HCT116 (cell line): ENCODE results near the gene ZNF543. TPM values are rescaled to one million over a fixed set of nuclear protein-coding genes. Genes with fewer than 3 reads are reported as not detected.

ENCODE experiments used
- ATAC-seq: fragments of 200-7000 bp; cut with Tn5 transposase; 2 replicates; pipeline ENCODE4 v1.9.1; 2020; ENCODE audit warnings: mild to moderate bottlenecking, moderate library complexity
- BruUV-seq: library from RNA; stranded (reverse); fragments of 400-500 nt; replicated peaks from 2 replicates; lab custom pipeline; 2021; lab: Mats Ljungman, UMichigan
- CTCF ChIA-PET: fragments of 300-600 bp; sonication (Branson Sonifier 250); formaldehyde crosslinking; loops from one replicate; lab custom pipeline; 2021; ENCODE audit warnings: antibody characterized with exemption; lab: Charles Lee
- POLR2A ChIA-PET: fragments of 300-600, 350-600 bp; sonication (Branson Sonifier 250); formaldehyde crosslinking; loops from one replicate; lab custom pipeline; 2021; ENCODE audit warnings: antibody characterized with exemption; lab: Charles Lee
- RAD21 ChIA-PET, 2 experiments: fragments of 300-600 bp; sonication (Branson Sonifier 250); formaldehyde crosslinking; loops; one replicate each; lab custom pipeline; 2023; ENCODE audit warnings: low total read pairs in 2 of 2; ENCODE audit not compliant: uncharacterized antibody in 2 of 2, unreplicated experiment in 2 of 2, low non-redundant PET in 1 of 2; lab: Charles Lee
- DNase-seq: peaks from one replicate; pipeline ENCODE4 v3.0.0-alpha.2; 2010; ENCODE audit warnings: low read depth, low spot score
- H2AFZ ChIP-seq: fragments of 200-600 bp; shearing (Covaris generic), sonication (generic); 2 replicates; pipeline ENCODE4 v1.6.1; 2017; ENCODE audit warnings: low read depth, mixed run types, mixed read lengths, antibody characterized with exemption, low read length; ENCODE audit not compliant: poor library complexity, severe bottlenecking
- H3K27ac ChIP-seq: 2 replicates; pipeline ENCODE4 v1.5.1; 2012; ENCODE audit warnings: low read depth, low read length
- H3K27me3 ChIP-seq: fragments of 200-600 bp; sonication (generic); 2 replicates; pipeline ENCODE4 v1.6.1; 2016; ENCODE audit warnings: mixed run types, low read length, mixed read lengths; ENCODE audit not compliant: insufficient read depth
- H3K36me3 ChIP-seq, 2 experiments: fragments of 200-500 bp in 1 of 2; fragments of 200-600 bp in 1 of 2; sonication (Bioruptor generic) in 1 of 2; sonication (generic) in 1 of 2; 2 replicates each; pipeline versions ENCODE4 v1.5.1 to v1.6.1; 2014 to 2016; ENCODE audit warnings: low read length in 2 of 2, inconsistent platforms in 1 of 2, mixed read lengths in 1 of 2, mixed run types in 1 of 2; ENCODE audit not compliant: insufficient read depth in 2 of 2, control insufficient read depth in 1 of 2
- H3K4me1 ChIP-seq, 2 experiments: fragments of 200-600 bp in 1 of 2; sonication (generic) in 1 of 2; 2 replicates each; pipeline versions ENCODE4 v1.5.1 to v1.6.1; 2012 to 2017; ENCODE audit warnings: low read length in 2 of 2, inconsistent platforms in 1 of 2, mild to moderate bottlenecking in 1 of 2, mixed read lengths in 1 of 2, mixed run types in 1 of 2, moderate library complexity in 1 of 2; ENCODE audit not compliant: insufficient read depth in 2 of 2, control insufficient read depth in 1 of 2
- H3K4me2 ChIP-seq: fragments of 200-600 bp; sonication (generic); 2 replicates; pipeline ENCODE4 v1.6.1; 2017; ENCODE audit warnings: mixed run types, low read length, mixed read lengths
- H3K4me3 ChIP-seq, 2 experiments: fragments of 200-600 bp in 1 of 2; sonication (generic) in 1 of 2; replicated peaks in 1 of 2; 2 replicates each; pipeline ENCODE4 v1.5.1; 2011 to 2016; ENCODE audit warnings: low read length in 2 of 2, control low read depth in 1 of 2, low read depth in 1 of 2, mild to moderate bottlenecking in 1 of 2, mixed read lengths in 1 of 2, mixed run types in 1 of 2
- H3K79me2 ChIP-seq: fragments of 200-600 bp; sonication (generic); 2 replicates; pipeline ENCODE4 v1.6.1; 2017; ENCODE audit warnings: mild to moderate bottlenecking, mixed run types, low read length, moderate library complexity, mixed read lengths; ENCODE audit not compliant: insufficient read depth
- H3K9ac ChIP-seq: fragments of 200-600 bp; sonication (generic); 2 replicates; pipeline ENCODE4 v1.6.1; 2016; ENCODE audit warnings: low read length, mixed read lengths
- H3K9me2 ChIP-seq: fragments of 200-600 bp; sonication (generic), shearing (Covaris generic); 2 replicates; pipeline ENCODE4 v1.6.1; 2017; ENCODE audit warnings: mixed run types, mild to moderate bottlenecking, moderate library complexity; ENCODE audit not compliant: insufficient read depth
- H3K9me3 ChIP-seq, 2 experiments: fragments of 200-500 bp in 1 of 2; fragments of 200-600 bp in 1 of 2; sonication (Bioruptor generic) in 1 of 2; sonication (generic) in 1 of 2; 2 replicates each; pipeline ENCODE4 v1.6.1; 2014 to 2017; ENCODE audit warnings: low read length in 2 of 2, mixed read lengths in 2 of 2, inconsistent platforms in 1 of 2, low read depth in 1 of 2, mild to moderate bottlenecking in 1 of 2, mixed run types in 1 of 2, moderate library complexity in 1 of 2; ENCODE audit not compliant: control insufficient read depth in 1 of 2, insufficient read depth in 1 of 2
- H4K20me1 ChIP-seq: fragments of 200-600 bp; sonication (generic), shearing (Covaris generic); 2 replicates; pipeline ENCODE4 v1.6.1; 2017; ENCODE audit warnings: mixed run types, mild to moderate bottlenecking, moderate library complexity; ENCODE audit not compliant: insufficient read depth
- CBX3 ChIP-seq: IDR thresholded peaks from 2 replicates; pipeline ENCODE4 v1.6.1; 2012; ENCODE audit warnings: low read depth
- CEBPB ChIP-seq: IDR thresholded peaks from 2 replicates; pipeline ENCODE4 v1.6.1; 2012; ENCODE audit warnings: low read depth
- EGR1 ChIP-seq: IDR thresholded peaks from 2 replicates; pipeline ENCODE4 v1.6.1; 2012; ENCODE audit warnings: low read depth
- EZH2phosphoT487 ChIP-seq: fragments of 200-600 bp; IDR thresholded peaks from 2 replicates; pipeline ENCODE4 v1.6.1; 2018; ENCODE audit warnings: antibody characterized with exemption, borderline replicate concordance
- FOSL1 ChIP-seq: IDR thresholded peaks from 2 replicates; pipeline ENCODE4 v1.6.1; 2012; ENCODE audit warnings: low read depth
- POLR2A ChIP-seq: IDR thresholded peaks from 2 replicates; pipeline ENCODE4 v1.7.0; 2011; ENCODE audit warnings: borderline replicate concordance; ENCODE audit not compliant: insufficient read depth, insufficient read length; ENCODE audit errors: extremely low read depth
- POLR2AphosphoS5 ChIP-seq: IDR thresholded peaks from 2 replicates; pipeline ENCODE4 v1.6.1; 2011; ENCODE audit warnings: mild to moderate bottlenecking, low read depth, low read length, moderate library complexity
- SRF ChIP-seq: IDR thresholded peaks from 2 replicates; pipeline ENCODE4 v1.6.1; 2012; ENCODE audit warnings: low read depth
- TCF7L2 ChIP-seq: IDR thresholded peaks from 2 replicates; pipeline ENCODE4 v1.7.0; 2011; ENCODE audit warnings: borderline replicate concordance, inconsistent platforms; ENCODE audit not compliant: insufficient read depth, insufficient read length; ENCODE audit errors: extremely low read depth
- YY1 ChIP-seq: IDR thresholded peaks from 2 replicates; pipeline ENCODE4 v1.6.1; 2011; ENCODE audit warnings: low read length, low read depth, moderate library complexity, mild to moderate bottlenecking; ENCODE audit not compliant: insufficient replicate concordance; ENCODE audit errors: extremely low read depth
- ZFX ChIP-seq: fragments of 450-650 bp; IDR thresholded peaks from 2 replicates; pipeline ENCODE4 v1.6.1; 2017
- ZNF274 ChIP-seq: fragments of 200-500 bp; sonication (Bioruptor generic); IDR thresholded peaks from 2 replicates; pipeline ENCODE4 v1.6.1; 2014; ENCODE audit warnings: mild to moderate bottlenecking, low read depth, low read length, inconsistent platforms
- intact Hi-C: fragments of 100-400 bp; cut with micrococcal nuclease; formaldehyde crosslinking; loops from 2 replicates; pipeline ENCODE4 v1.10.0; 2022
- total RNA-seq: library from RNA; stranded (reverse); gene quantifications from one replicate; pipeline ENCODE4 v1.2.1, GENCODE V29; 2021; ENCODE audit not compliant: unreplicated experiment
- TF ChIP-seq, protein P1 (sequence below): IDR thresholded peaks from 2 replicates; pipeline ENCODE4 v1.6.1; 2012
- TF ChIP-seq, protein P2 (sequence below): IDR thresholded peaks from 2 replicates; pipeline ENCODE4 v1.6.1; 2012
- TF ChIP-seq, protein P3 (sequence below): IDR thresholded peaks from 2 replicates; pipeline ENCODE4 v1.6.1; 2012; ENCODE audit warnings: low read depth
- TF ChIP-seq, protein P4 (sequence below), 3 experiments: fragments of 200-600 bp in 1 of 3; sonication (generic) in 1 of 3; IDR thresholded peaks in 2 of 3; conservative IDR thresholded peaks in 1 of 3; 2 replicates each; pipeline ENCODE4 v1.5.1; 2012 to 2017; ENCODE audit warnings: low read depth in 2 of 3, low read length in 2 of 3, antibody characterized with exemption in 1 of 3, borderline replicate concordance in 1 of 3, control low read depth in 1 of 3, mild to moderate bottlenecking in 1 of 3, mixed read lengths in 1 of 3, mixed run types in 1 of 3, moderate library complexity in 1 of 3; ENCODE audit not compliant: insufficient read depth in 1 of 3

Gene ZNF543
- total RNA-seq, 1 experiment from 2014 or later: 7.6 TPM

DNA sequence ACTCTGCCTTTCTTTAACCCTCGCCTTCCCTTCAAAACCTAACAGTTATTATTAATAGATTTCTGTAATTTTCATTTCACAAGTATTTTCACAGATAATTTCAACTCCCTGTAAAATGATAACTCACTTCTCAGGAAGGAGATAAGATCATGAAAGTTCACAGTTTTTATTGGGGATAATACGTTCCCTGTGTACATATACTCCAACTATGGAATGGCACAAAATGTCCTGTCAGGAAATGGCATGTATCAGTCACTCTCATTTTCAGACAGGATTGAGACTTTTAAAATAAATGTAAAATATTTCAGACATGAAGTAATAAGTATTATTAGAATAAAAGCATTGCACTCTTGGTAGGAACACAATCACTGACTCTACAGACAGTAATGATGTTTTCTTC, 42.1 kb downstream of the ZNF543 start:
- Histone ChIP-seq H3K4me2 (peak overlapping the region; percentile 91), H3K9me2 (no peaks in the 10 kb centered on the region), H3K27me3 (no peaks in the 10 kb centered on the region), H3K27ac (peak overlapping the region; percentile 54; the same call in 1 of the 2 replicates), H3K36me3 (0 out of 4 replicates have a peak, but pooled peaks cover 0 to 8% of the 10 kb centered on the region in 2 experiments), H3K9ac (no peak overlapping the region), H2AFZ (peak overlapping the region; percentile 78), H4K20me1 (no peaks in the 10 kb centered on the region), H3K9me3 (no peaks in the 10 kb centered on the region; a peak in 1 of 4 replicates), H3K4me1 (peaks cover 3 to 9% of the 10 kb centered on the region in 2 experiments; a peak in 3 of 4 replicates), H3K4me3 (peak overlapping the region; percentile 40 to 76; a peak in 3 of 4 replicates), H3K79me2 (peaks cover 7% of the 10 kb centered on the region; the same call in 1 of the 2 replicates)
- ChIA-PET RAD21 (no interaction called here), POLR2A (interaction anchor here (1.0 to 1.4 kb wide), 2 partner anchors 12 to 15 kb away, joined by 3 to 6 read pairs; partner anchors contain the start of gene ZNF304), CTCF (no interaction called here)
- TF ChIP-seq, protein P1, sequence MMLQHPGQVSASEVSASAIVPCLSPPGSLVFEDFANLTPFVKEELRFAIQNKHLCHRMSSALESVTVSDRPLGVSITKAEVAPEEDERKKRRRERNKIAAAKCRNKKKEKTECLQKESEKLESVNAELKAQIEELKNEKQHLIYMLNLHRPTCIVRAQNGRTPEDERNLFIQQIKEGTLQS: no peak
- TF ChIP-seq, protein P2, sequence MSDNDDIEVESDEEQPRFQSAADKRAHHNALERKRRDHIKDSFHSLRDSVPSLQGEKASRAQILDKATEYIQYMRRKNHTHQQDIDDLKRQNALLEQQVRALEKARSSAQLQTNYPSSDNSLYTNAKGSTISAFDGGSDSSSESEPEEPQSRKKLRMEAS: no peak
- TF ChIP-seq, protein P3, sequence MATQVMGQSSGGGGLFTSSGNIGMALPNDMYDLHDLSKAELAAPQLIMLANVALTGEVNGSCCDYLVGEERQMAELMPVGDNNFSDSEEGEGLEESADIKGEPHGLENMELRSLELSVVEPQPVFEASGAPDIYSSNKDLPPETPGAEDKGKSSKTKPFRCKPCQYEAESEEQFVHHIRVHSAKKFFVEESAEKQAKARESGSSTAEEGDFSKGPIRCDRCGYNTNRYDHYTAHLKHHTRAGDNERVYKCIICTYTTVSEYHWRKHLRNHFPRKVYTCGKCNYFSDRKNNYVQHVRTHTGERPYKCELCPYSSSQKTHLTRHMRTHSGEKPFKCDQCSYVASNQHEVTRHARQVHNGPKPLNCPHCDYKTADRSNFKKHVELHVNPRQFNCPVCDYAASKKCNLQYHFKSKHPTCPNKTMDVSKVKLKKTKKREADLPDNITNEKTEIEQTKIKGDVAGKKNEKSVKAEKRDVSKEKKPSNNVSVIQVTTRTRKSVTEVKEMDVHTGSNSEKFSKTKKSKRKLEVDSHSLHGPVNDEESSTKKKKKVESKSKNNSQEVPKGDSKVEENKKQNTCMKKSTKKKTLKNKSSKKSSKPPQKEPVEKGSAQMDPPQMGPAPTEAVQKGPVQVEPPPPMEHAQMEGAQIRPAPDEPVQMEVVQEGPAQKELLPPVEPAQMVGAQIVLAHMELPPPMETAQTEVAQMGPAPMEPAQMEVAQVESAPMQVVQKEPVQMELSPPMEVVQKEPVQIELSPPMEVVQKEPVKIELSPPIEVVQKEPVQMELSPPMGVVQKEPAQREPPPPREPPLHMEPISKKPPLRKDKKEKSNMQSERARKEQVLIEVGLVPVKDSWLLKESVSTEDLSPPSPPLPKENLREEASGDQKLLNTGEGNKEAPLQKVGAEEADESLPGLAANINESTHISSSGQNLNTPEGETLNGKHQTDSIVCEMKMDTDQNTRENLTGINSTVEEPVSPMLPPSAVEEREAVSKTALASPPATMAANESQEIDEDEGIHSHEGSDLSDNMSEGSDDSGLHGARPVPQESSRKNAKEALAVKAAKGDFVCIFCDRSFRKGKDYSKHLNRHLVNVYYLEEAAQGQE: no peak
- TF ChIP-seq EGR1 (no peak), POLR2AphosphoS5 (no peak), SRF (no peak), CBX3 (no peak), EZH2phosphoT487 (no peak), ZFX (no peak), TCF7L2 (no peak), FOSL1 (no peak), CEBPB (no peak), YY1 (no peak), ZNF274 (no peak), POLR2A (no peak)
- TF ChIP-seq, protein P4, sequence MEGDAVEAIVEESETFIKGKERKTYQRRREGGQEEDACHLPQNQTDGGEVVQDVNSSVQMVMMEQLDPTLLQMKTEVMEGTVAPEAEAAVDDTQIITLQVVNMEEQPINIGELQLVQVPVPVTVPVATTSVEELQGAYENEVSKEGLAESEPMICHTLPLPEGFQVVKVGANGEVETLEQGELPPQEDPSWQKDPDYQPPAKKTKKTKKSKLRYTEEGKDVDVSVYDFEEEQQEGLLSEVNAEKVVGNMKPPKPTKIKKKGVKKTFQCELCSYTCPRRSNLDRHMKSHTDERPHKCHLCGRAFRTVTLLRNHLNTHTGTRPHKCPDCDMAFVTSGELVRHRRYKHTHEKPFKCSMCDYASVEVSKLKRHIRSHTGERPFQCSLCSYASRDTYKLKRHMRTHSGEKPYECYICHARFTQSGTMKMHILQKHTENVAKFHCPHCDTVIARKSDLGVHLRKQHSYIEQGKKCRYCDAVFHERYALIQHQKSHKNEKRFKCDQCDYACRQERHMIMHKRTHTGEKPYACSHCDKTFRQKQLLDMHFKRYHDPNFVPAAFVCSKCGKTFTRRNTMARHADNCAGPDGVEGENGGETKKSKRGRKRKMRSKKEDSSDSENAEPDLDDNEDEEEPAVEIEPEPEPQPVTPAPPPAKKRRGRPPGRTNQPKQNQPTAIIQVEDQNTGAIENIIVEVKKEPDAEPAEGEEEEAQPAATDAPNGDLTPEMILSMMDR (IDR thresholded peaks at IDR 0.05 in 2 of 3, conservative IDR thresholded peaks at IDR 0.05 in 1 of 3; ENCODE audit: borderline replicate concordance in 1 of 3, insufficient read depth in 1 of 3, low read depth in 2 of 3, low read length in 2 of 3): no peak
- ATAC-seq (no peak), DNase-seq (no peak)
- no TSS peak for BruUV-seq
- intact Hi-C loops: no loop called here
